HG02798 (cell line): Measurements from ENCODE around the gene RAD51B.

Experiments used
- ATAC-seq: cut with Tn5 transposase; IDR thresholded peaks from one replicate; pipeline ENCODE4 v1.9.1; 2021; ENCODE audit warnings: mild to moderate bottlenecking; ENCODE audit not compliant: unreplicated experiment, poor library complexity

The RAD51B gene

GRCh38 chr14:68684466-68685418 is 865.2 kb downstream of the RAD51B start:
- no peak for ATAC-seq

DNA sequence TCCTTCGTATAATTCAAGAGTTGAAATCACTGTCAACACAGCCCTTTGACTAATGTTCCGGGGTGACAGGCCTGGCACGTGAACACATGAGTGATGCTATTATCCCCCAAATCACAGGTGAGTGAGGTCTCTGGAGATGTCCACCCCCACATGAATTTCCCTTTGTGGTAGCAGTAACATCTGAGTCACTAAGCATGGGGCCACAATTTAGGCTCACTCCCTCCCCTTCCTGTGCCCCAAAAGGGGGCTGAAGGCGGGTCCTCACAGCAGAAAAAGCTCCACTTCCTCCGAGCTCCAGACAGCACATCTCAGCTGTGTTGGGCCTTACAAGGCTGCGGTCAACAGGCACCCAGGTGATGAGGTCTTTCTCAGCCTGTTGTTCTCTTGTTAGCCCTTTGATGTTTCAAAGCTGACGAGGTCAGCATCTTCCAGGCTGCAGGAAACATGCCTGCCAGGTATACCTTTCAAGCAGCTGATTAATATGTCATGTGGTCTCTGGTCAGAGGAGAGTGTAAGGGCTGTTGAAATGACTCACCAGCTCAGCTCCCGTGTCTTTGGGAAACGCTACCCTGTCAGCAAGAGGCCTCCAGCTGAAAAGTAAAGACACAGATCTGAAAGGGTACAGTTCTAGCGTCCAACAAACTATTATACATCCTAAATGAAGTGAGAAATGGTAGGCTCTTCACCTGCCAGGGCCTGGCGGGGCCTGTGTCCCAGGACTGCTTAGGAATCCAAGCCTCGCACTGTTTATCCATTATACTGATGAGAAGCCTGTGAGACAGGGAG is 866.0 kb downstream of the RAD51B start:
- peak; percentile 78 for ATAC-seq

DNA sequence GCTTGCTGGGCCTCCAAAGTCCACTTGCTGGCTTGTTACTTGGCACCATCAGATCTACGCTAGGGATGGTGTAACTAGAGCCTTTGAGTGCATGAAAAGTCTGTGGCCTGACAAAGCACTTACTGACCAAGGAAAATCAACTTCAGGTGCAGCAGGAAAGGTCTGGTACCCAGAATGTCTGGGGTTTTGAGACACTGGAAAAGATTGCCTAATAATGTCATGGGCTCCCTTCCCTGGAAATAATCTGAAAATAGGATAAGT is 866.6 kb downstream of the RAD51B start:
- no peak for ATAC-seq

DNA sequence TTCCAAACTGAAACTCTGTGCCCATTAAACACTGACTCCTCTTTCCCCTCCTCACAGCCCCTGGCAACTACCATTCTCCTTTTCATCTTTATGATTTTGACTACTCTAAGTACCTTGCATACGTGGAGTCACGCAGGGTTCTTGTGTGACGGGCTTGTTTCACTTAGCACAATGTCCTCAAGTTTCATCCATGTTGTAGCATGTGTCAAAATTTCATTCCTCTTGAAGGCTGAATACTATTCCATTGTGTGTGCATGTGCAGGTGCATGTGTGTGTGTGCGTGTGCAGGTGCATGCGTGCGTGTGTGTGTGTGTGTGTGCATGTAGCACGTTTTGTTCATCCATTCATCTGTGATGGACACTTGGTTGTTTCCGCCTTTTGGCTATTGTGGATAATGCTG is 867.1 kb downstream of the RAD51B start:
- no peak for ATAC-seq

DNA sequence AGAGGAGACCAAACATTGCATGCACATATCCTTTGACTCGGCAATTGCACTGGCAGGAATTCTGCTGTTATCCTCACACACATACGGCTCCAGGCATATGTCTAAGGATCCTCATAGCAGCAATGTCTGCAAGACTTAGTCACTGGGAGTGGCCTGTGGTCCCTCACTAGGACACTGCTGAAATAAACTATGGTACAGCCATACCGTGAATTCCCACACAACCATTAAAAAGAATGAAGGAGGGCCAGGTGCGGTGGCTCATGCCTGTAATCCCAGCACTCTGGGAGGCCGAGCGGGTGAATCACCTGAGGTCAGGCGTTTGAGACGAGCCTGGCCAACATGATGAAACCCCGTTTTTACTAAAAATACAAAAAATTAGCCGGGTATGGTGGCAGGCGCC is 868.2 kb downstream of the RAD51B start:
- no peak for ATAC-seq

- no peak for ATAC-seq
Observed at GRCh38 chr14:68688872-68689371, 869.3 kb downstream of the RAD51B start.

- ATAC-seq = no peak
Observed at GRCh38 chr14:68689511-68689910, 869.9 kb downstream of the RAD51B start.

DNA sequence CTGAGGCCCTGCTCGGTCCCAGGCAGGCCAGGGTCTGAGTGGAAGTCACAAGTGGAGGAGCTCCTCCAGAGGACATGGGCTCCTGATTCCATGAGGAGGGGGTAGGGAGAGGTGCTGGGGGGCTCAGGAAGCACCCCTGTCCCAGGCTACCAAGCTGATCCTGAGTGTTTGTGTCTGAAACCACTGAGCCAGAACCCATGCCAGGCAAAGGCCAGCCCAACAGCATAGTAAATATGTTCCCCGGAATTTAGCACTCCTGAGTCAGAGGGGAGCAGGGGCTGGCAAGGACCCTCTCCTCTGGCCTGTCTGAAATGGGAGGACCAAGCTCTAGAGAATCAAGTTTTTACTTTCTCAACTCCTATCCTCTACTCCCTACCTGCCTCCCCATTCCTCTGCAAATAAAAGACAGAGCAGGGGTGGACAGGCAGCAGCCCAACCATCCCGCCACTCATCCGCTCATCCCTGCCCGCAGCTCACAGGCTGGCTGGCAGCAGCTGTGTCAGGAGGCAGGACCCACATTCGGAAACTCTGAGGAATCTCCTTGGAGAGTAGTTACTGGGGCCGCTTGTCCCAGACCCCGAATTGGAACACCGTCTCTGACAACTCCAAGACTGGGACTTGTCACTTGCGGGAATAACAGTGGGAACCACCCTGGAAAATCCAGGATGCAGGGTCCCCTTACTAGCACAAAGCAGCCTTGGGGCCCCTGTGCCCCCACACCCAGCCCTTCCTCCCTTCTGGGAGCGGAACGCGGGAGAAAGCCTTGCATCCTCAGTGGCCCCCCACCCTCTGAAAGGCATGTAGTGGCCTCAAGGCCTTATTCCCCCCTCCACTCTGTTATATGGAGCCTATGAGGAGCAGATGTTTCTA is 870.7 kb downstream of the RAD51B start:
- no peak for ATAC-seq

DNA sequence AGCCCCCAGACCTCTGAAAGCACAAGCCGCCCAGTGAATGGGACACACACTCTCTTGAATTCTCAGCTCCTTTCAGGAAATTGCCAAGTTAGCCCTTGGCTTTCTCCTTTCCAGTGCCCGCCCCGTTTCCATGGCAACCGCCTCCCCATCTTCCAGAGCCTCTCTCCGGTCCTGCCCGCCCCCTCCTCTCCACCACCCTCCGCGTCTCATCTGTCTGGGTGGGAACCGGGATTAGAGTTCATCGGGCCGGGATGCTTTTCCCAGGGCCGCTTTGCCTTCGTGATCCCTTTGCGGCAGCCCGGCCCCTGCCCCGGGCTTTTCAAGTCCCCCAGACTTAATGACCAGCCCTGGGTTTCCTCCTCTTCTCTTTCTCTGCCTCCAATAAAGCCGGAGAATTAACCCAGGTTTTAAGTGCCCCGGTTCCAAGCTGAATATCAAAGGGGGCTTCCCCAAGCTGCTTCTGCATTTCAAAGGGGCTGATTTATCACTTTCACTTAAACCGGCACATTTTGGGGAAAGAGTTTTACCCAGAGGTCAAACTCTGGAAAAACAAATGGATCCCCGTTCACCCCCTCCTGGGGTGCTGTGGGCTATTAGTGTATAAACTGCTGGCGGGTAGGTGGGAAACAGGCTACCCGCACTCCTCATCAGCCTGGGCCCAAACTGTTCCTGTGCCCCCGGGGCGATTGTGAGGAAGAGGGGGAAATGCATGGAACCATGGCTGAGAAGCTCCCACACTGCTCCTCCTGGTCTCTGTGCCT is 871.6 kb downstream of the RAD51B start:
- no peak for ATAC-seq

GRCh38 chr14:68691792-68692118 is 872.2 kb downstream of the RAD51B start:
- no peak for ATAC-seq

- no peak for ATAC-seq
Observed at GRCh38 chr14:68692216-68692615, 872.6 kb downstream of the RAD51B start.

DNA sequence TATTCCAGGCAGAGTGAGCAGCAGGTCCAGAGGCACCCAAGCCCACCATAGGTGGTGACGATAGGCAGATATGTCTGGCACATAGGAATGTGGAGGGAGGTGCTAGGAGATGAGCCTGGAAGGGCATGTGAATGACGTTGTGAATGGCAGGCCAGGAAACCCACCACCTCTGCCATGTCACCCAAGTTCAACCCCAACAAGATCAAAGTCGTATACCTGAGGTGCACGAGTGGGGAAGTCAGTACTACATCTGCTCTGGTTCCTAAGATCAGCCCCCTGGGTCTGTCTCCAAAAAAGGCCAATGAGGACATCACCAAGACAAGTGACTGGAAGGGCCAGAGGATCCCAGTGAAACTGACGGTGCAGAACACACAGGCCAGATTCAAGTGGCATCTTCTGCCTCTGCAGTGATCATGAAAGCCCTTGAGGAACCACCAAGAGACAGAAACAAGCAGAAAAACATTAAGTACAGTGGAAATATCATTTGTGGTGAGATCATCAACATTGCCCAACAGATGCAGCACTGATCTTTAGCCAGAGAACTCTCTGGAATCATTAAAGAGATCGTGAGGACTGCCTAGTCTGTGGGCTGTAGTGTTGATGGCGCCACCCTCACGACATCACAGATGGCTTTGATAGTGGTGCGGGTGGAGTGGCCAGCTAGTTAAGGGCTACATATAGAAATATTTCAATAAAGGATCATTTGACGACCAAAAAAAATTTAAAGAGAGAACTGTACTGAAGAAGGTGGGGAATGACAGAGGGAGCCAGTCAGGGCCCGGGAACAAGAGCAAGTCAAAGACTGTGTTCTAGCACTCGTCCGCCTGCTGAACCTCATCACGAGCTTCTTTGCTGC is 873.6 kb downstream of the RAD51B start:
- ATAC-seq = no peak

DNA sequence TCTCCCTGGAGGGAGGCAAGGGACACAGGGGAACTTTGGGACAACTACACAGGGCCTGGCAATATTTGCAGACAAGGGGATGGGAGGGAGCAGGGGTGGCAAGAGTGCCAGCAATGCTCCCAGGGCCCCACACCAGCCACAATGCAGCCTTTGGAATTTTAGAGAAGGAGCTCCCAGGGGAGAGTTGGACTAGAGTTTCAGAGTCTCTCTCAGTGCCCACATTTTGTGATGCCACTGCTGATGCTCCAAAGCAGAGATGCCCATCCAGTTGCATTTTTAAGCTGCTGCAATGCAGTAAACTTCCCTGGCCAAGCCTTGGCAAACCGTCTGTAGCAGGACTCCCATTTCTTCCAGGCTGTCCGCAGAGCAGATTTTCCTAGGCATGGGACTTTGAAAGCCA is 874.3 kb downstream of the RAD51B start:
- no peak for ATAC-seq

DNA sequence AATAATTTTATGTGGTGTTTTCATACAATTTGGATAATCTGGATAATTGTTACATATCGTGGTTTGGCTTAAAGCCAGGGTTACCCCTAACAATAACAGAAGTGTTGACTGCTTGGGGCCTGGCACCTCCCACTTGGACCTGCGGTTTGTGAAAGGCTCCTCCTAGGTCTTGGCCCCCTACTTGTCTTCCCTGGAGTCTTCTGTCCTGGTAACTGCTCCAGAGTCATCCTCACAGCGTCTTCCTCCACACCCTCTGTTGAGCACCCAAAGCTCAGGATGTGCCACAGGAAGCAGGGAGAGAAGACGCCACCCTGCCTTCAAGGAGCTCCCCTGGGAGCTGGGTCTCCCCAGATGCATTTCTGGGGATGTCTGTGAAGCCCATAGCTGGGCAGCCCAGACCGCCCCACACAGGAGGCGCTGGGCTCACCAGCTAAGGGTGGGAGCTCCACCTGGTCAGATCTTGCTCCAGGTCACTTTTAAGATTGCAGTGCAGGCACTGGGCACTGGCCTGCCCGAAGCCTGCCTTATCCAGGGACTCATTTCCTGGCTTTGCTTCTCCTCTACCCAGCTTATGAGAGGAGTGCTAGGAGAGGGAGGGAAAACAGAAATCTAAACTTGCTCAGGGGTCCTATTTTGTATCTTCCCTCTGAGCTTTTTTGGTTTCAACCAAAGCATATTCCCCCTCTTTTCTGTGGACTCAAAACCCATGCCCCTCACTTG is 875.1 kb downstream of the RAD51B start:
- ATAC-seq = no peak

GRCh38 chr14:68695326-68695768 is 875.8 kb downstream of the RAD51B start:
- ATAC-seq = peak; percentile 83

DNA sequence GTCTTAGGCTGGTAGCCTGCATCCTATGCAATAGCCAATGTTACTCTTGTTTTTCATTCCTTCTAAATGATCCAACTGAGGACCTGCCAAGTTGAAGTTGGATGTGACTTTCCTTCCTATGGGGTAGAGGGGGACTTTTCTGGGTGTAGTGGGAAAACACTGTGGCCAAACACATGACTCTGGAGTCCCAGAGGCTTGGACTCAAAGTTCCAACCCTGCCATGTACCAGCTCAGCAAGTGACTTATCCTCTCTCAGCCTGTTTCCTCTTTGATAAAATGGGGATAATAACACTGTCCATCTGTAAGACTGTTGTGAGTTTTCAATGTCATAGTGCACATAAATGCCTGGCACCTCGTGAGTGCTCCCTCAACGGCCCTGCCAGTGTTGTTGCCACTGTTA is 876.3 kb downstream of the RAD51B start:
- no peak for ATAC-seq

DNA sequence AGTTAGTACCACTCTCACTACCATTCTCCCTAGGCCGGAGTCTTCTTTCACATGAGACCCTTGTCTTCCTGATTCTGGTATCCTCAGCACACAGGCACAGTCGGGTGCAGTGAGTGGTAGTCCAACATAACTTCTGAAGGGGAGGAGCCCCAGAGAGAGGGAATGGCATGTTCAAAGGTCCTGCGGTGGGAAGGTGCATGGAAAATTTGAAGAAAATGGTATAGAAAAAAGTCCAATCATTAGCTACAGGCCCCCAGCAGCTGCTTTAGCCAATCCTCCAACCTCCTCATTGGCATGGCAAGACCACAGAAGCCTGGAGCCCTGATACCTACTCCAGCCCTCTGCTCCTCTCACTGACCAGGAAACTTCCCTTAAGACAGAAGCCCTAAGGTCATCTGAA is 876.7 kb downstream of the RAD51B start:
- ATAC-seq = no peak

- no peak for ATAC-seq
Observed at GRCh38 chr14:68696721-68697495, 877.3 kb downstream of the RAD51B start.
